OCI-LY7 (cell line): ENCODE measurements around the gene GRIPAP1.

Experiments used
- CTCF ChIP-seq: fragments of 200-600 bp; sonication (generic); conservative IDR thresholded peaks from 2 replicates; pipeline ENCODE4 v1.5.1; 2014; ENCODE audit warnings: mild to moderate bottlenecking, antibody characterized with exemption, low read length, moderate library complexity, mixed read lengths
- EZH2phosphoT487 ChIP-seq: fragments of 200-600 bp; sonication (generic); IDR thresholded peaks from 2 replicates; pipeline ENCODE4 v1.6.1; 2018; ENCODE audit warnings: low read depth, borderline replicate concordance, mild to moderate bottlenecking, mixed run types, antibody characterized with exemption, low read length, moderate library complexity, mixed read lengths

- TF ChIP-seq CTCF = no peak
- TF ChIP-seq EZH2phosphoT487 = no peak
Measured at GRCh38 chrX:48976086-48976485, 26.0 kb downstream of the GRIPAP1 start.
